Thyroid gland (tissue), 4 donors: ENCODE results near the gene PLCB1. TPM values are rescaled to one million over a fixed set of nuclear protein-coding genes. Genes with fewer than 3 reads are reported as not detected.

ENCODE experiments used
- DNase-seq, 2 donors: peaks; one replicate each; pipeline ENCODE4 v3.0.0-alpha.2; 2019
- H3K27ac ChIP-seq, 3 donors: fragments of 200-600 bp; sonication (generic); 1 replicate in 2 of 3; 2 replicates in 1 of 3; pipeline ENCODE4 v1.5.1; 2016 to 2019; ENCODE audit warnings: mild to moderate bottlenecking in 1 of 3, moderate library complexity in 1 of 3
- H3K27me3 ChIP-seq: fragments of 200-600 bp; sonication (generic); one replicate; pipeline ENCODE4 v1.5.1; 2019
- H3K36me3 ChIP-seq, 2 donors: fragments of 200-600 bp; sonication (generic); one replicate each; pipeline ENCODE4 v1.5.1; 2016 to 2019
- H3K4me1 ChIP-seq, 2 donors: fragments of 200-600 bp; sonication (generic); one replicate each; pipeline ENCODE4 v1.5.1; 2017 to 2019
- H3K4me3 ChIP-seq, 3 donors: fragments of 200-600 bp; sonication (generic); replicated peaks in 1 of 3; 1 replicate in 2 of 3; 2 replicates in 1 of 3; pipeline ENCODE4 v1.5.1; 2016; ENCODE audit warnings: mild to moderate bottlenecking in 1 of 3
- H3K9me3 ChIP-seq: fragments of 200-600 bp; sonication (generic); one replicate; pipeline ENCODE4 v1.5.1; 2017
- POLR2A ChIP-seq, 2 donors: fragments of 450-650 bp; IDR thresholded peaks; one replicate each; pipeline ENCODE4 v1.6.1; 2017; ENCODE audit warnings: antibody characterized with exemption in 2 of 2, mild to moderate bottlenecking in 2 of 2, moderate library complexity in 1 of 2
- WGBS, 2 donors: methylation state at CpG; one replicate each; pipeline ENCODE4 v1.1.5; 2017; 5-methylcytosine and 5-hydroxymethylcytosine counted together
- intact Hi-C: fragments of 100-400 bp; cut with DNase I; formaldehyde crosslinking; loops from one replicate; pipeline ENCODE4 v1.15.1; 2023
- total RNA-seq, 4 donors: library from RNA; depleted of rRNA; stranded (reverse); fragments of >200 nt; gene quantifications; one replicate each; pipeline ENCODE4 v1.2.3, GENCODE V29; 2016
- TF ChIP-seq, protein P1 (sequence below), 6 experiments: fragments of 200-600 bp in 3 of 6; fragments of 450-650 bp in 3 of 6; sonication (generic) in 3 of 6; IDR thresholded peaks; one replicate each; pipeline ENCODE4 v1.5.1; 2016 to 2019; ENCODE audit warnings: antibody characterized with exemption in 6 of 6, mild to moderate bottlenecking in 2 of 6, inconsistent platforms in 1 of 6, moderate library complexity in 1 of 6

Gene PLCB1
- total RNA-seq, 4 donors from 2014 or later = 7.3 to 14.1 (median 11.0) TPM

GRCh38 chr20:8624616-8625015 lies 492.6 kb downstream of the PLCB1 start:
- Histone ChIP-seq H3K4me1 (no peaks in the 10 kb centered on the region), H3K27ac (no peak overlapping the region), H3K27me3 (no peaks in the 10 kb centered on the region), H3K36me3 (no peaks in the 10 kb centered on the region), H3K4me3 (no peak overlapping the region), H3K9me3 (no peaks in the 10 kb centered on the region)
- DNase-seq = no peak
- TF ChIP-seq, protein P1, sequence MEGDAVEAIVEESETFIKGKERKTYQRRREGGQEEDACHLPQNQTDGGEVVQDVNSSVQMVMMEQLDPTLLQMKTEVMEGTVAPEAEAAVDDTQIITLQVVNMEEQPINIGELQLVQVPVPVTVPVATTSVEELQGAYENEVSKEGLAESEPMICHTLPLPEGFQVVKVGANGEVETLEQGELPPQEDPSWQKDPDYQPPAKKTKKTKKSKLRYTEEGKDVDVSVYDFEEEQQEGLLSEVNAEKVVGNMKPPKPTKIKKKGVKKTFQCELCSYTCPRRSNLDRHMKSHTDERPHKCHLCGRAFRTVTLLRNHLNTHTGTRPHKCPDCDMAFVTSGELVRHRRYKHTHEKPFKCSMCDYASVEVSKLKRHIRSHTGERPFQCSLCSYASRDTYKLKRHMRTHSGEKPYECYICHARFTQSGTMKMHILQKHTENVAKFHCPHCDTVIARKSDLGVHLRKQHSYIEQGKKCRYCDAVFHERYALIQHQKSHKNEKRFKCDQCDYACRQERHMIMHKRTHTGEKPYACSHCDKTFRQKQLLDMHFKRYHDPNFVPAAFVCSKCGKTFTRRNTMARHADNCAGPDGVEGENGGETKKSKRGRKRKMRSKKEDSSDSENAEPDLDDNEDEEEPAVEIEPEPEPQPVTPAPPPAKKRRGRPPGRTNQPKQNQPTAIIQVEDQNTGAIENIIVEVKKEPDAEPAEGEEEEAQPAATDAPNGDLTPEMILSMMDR (IDR thresholded peaks at IDR 0.05) = no peak
- no peak for TF ChIP-seq POLR2A (IDR thresholded peaks at IDR 0.05)
- intact Hi-C loops = no loop called here

GRCh38 chr20:8627340-8628004 lies 495.4 kb downstream of the PLCB1 start:
- Histone ChIP-seq H3K4me3 (no peak overlapping the region), H3K4me1 (no peaks in the 10 kb centered on the region), H3K27me3 (no peaks in the 10 kb centered on the region), H3K36me3 (no peaks in the 10 kb centered on the region), H3K9me3 (no peaks in the 10 kb centered on the region), H3K27ac (no peak overlapping the region)
- no peak for DNase-seq
- 67 to 71% methylated on average over 5 of the region's 5 CpGs for WGBS, 2 donors
- intact Hi-C loops = no loop called here
- no peak for TF ChIP-seq POLR2A (IDR thresholded peaks at IDR 0.05)
- TF ChIP-seq, protein P1 (IDR thresholded peaks at IDR 0.05) = no peak

- no peak overlapping the region for H3K4me3 ChIP-seq
- no peaks in the 10 kb centered on the region for H3K27me3 ChIP-seq
- WGBS, 2 donors = 91 to 94% methylated on average over 1 of the region's 1 CpG
- no peaks in the 10 kb centered on the region for H3K4me1 ChIP-seq
- H3K27ac ChIP-seq = no peak overlapping the region
- no peak for TF ChIP-seq POLR2A (IDR thresholded peaks at IDR 0.05)
- TF ChIP-seq, protein P1 (IDR thresholded peaks at IDR 0.05) = no peak
- no peaks in the 10 kb centered on the region for H3K36me3 ChIP-seq
- intact Hi-C loops = no loop called here
- DNase-seq = no peak
- H3K9me3 ChIP-seq = no peaks in the 10 kb centered on the region
These were observed 499.2 kb downstream of the PLCB1 start for GRCh38 chr20:8631271-8631670.

DNA sequence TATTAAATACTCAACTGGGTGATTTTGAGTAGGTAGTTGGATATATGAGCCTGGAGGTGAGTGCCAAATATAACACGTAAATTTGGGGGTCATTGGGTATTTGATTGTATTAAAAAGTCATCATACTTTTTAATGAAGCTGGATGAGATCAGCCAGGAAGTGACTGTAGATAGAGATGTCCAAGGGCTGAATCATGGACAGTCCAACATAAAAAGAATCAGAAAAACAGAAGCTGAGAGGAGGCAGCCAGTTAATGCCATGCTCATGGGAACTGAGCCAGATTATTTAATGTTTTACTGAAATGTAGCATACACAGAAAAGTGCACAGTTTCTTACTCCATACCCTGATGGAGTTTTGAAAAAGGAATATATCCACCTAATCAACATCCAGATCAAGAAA lies 501.3 kb downstream of the PLCB1 start:
- no peaks in the 10 kb centered on the region for H3K36me3 ChIP-seq
- no peak for TF ChIP-seq POLR2A (IDR thresholded peaks at IDR 0.05)
- TF ChIP-seq, protein P1 (IDR thresholded peaks at IDR 0.05) = no peak
- DNase-seq = no peak
- H3K4me1 ChIP-seq = no peaks in the 10 kb centered on the region
- H3K9me3 ChIP-seq = no peaks in the 10 kb centered on the region
- H3K27me3 ChIP-seq = no peaks in the 10 kb centered on the region
- WGBS, 2 donors = 85 to 86% methylated on average over 1 of the region's 1 CpG
- intact Hi-C loops = no loop called here
- H3K4me3 ChIP-seq = no peak overlapping the region
- H3K27ac ChIP-seq = no peak overlapping the region

DNA sequence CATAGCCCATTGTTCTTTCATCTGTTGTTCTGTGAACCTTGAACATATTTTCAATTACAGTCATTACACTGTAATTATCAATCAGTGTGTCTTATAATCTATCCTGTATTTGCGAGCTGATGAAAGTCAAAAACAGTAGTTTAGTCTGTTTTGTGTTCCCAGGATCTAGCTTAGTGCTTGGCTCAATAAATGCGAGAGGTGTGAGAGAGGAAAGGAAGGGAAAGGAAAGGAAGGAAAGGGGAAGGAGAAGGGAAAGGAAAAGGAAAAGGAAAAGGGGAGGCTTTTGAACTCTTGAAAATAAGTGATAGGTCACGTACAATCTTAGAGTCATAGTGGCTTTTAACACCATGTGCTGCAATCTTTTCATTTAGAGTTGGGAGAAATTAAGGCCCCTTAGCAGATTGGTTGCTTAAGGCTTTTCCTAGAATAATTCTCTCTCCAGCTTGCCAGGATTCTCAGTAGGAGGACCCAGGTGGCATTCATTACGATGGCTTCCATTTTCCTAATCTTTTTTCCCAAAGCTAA lies 503.0 kb downstream of the PLCB1 start:
- Histone ChIP-seq H3K4me1 (no peaks in the 10 kb centered on the region), H3K27ac (no peak overlapping the region), H3K27me3 (no peaks in the 10 kb centered on the region), H3K36me3 (no peaks in the 10 kb centered on the region), H3K4me3 (no peak overlapping the region), H3K9me3 (no peaks in the 10 kb centered on the region)
- 85% methylated on average over 4 of the region's 4 CpGs for WGBS, 2 donors
- intact Hi-C loops = no loop called here
- DNase-seq = no peak
- TF ChIP-seq POLR2A (IDR thresholded peaks at IDR 0.05) = no peak
- TF ChIP-seq, protein P1 (IDR thresholded peaks at IDR 0.05) = no peak
